Activated T-helper 1 cell treated with anti-CD3 and anti-CD28 coated beads, Interleukin-2, amount 50 U/mL, for 16 hours (primary cell): Measurements from ENCODE around the gene DEFB110.

Source experiments
- DNase-seq, 2 donors: peaks; one replicate each; pipeline ENCODE4 v3.0.0-alpha.2; 2020; ENCODE audit warnings: low read depth in 1 of 2, low spot score in 1 of 2

DEFB110 gene

DNA sequence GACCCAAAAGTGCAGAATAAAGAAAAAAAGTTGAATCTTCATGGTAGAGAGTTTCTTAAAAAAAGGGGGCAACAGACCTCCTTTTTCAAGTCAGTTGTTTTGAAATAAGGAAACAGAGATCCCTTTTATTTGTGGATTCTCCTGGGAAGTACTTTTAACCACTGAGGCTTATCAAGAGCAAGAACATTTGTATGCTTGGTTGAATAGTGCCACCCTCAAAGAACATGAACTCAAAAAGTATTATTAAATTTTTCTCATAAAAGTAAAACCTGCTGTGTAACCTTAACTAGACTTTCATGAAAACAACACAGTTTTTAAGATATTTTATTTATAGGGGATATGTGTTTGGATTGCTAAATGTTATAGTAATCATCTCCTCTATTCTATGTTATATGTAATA lies at the start of gene DEFB110:
Gene DEFB110 (minus strand): TSS at position 101 of the 400 bp plus-strand sequence. CDS start 59 bp downstream, at position 42.
- DNase-seq, result no peak

DNA sequence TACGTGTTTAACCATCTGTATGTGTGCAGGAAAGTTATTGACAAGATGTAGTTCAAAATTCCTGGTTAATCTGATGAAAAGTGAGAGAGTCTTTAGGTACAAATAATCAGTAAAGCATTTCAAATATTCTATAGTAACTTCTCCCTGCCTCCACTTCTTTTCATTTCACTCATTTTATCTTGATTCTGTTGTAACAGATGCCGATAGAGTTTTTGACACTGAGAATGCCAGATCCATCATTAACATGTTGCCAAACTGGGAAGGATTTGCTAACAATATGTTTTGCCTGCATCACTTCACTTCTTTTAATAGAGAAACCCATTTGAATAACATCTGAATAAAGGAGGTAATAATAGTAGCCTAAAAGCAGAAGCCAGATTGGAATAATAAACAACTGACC lies 48.3 kb upstream of the DEFB110 start:
- no peak for DNase-seq

DNA sequence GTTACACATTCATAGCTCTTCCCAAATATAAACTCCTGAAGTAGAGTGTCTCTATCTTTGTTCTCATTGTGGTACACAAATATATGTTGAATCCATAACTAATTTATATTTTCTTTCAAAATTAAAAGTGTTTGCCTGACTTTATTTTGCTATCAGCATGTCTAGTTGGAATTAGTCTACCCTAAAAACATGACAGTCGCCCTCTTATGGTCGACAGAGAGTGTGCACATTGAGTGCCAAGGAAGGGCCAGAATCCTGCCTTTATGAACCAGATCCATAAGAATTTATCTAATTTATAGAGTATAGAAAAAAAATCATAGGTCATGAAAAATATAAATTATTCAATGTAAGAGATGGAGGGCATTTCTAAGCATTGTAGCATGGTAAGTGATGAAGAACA lies 40.3 kb upstream of the DEFB110 start:
- DNase-seq, result no peak

DNA sequence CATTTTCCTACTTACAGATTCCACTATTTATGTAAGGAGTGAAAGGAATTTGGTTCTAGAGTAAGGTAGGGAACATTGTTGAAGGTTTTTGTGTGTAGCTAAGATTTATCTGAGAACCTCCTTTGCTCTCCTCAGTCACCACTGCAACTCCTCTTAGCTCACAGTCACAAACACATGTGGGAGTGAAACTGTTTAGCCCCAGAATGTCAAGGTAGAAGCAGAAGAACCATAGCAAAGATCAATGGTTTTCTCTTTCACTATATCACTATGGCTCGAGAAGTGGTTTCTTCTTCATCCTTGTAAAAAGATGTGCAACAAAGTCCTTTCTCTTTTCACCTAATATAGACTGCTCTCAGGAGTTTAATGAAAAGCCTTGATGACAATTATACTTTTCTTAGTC lies 34.4 kb upstream of the DEFB110 start:
- DNase-seq, result no peak

DNA sequence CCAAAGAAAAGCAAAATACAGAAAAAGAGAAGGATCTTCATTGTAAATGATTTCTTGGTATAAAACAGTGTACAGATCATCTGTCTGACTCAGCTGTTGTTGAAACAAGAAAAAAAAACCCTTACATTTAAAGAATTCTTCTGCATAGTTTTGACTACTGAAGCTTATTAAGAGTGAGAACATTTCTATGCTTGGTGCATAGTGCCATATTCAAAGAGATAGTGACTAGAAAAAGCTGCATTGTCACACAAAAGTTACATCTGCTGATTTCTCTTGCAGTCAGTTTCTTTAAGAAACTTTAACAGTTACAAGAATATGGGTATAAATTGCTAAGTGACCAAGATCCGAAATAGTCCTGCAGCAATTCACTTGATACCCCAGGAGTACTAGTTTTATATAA lies 28.0 kb upstream of the DEFB110 start, which contains the start of gene DEFB112:
Gene DEFB112 (minus strand): TSS at position 101 of the 400 bp plus-strand sequence. CDS start 60 bp downstream, at position 41.
- DNase-seq, result no peak

DNA sequence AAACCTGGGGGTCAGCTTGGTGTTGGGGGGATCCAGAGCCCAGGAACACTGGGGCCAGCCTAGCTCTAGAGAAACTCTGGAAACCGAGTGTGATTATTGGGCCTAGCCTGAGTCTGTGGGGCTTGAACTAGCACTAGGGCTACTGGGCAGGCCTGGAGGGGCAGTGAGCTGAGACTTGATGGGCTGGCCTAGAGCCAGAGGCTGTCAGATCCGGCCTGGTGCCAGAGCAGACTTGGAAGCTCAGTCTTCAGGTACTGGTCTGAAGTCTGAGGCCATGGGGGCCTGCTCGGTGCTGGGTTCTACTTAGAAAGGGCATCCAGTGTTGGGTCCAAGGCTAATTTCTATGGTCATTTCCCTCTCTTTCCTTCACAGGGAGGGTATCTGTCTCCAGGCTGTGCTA lies 25.2 kb upstream of the DEFB110 start:
- DNase-seq, result no peak

DNA sequence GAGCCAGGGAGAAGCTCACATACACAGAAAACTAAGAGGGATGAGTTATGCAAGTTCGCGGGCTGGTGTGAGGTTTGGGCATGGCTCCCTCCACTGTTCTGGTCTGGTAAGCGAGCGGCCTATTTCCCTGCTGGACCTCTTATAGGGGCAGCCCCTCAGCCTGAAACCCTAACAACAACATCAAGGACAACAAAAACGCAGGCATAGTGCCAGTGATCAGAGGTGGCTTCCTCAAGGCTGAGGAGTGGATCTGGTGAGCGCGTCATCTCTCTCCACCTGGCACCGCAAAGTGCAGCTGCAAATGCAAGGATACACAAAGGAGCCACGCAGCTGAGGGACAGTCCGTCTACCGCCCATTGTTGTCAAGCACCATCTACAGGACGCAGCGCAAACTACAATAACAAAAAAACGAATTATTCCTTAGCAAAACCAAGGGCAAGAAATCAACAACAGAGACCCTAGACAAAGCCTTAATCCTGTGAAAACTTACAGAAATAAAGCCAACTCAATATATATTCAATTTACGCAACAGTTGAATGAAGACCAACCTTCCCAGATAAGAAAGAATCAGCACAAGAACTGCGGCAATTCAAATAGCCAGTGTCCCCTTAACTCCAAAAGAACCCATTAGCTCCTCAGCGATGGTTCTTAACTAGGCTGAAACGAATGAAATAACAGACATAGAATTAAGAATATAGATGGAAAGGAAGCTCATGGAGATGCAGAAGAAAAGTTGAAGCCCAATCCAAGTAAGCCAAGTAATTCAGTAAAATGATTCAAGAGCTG lies 9.2 kb upstream of the DEFB110 start:
- no peak for DNase-seq

DNA sequence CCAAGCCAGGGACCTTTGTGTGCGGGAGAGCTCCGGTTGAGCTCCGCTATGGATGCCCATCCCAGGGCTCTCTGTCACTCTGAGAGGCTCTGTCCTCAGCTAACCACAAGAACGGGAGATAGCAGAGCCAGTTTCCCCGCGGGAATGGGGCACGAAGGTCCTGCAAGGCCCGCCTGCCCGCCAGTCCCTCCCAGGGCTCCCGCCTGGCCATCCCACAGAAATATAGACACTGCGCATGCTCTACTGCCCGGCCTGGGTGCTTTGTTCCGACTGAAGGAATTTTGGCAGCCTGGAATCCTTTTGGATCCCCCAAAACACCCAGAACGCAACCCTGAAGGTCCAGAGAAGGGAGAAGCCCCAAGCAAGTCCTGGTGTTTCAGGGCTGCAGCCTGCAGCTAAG lies 8.6 kb upstream of the DEFB110 start:
- DNase-seq, result no peak

DNA sequence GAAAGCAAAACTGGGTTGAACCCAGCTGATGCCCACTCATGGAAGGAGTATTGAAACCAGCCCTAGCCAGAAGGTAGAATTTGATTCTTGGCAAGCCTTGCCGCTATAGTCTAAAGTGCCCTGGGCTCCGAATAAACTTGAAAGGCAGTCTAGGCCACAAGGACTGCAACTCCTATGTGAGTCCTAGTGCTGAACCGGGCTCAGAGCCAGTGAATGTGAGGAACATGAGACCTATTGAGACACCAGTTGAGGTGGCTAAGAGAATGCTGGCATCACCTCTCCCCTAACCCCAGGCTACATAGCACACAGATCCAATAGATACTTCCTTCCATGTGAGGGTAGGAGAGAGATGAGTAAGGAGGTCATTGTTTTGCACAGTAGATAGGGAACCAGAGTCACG lies 3.5 kb upstream of the DEFB110 start:
- no peak for DNase-seq

DNA sequence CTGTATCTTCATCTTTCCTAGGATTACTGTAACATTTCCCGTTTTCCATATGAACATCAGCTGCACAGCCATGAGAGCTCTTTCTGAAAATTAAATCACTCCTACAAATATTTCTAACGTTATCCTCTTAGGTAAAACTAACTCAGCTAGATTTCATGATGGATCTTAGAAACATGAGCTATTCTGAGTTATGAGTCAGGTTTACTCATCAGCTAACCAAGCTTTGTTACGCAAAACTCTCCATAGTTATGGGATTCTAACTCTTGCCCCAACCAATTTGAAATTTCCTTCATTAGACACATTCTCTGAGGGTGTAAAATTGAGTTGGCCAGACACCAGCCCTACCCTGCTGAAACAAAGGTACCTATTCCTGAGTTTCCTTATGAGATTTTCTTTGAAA lies 14.0 kb downstream of the DEFB110 start:
- no peak for DNase-seq

DNA sequence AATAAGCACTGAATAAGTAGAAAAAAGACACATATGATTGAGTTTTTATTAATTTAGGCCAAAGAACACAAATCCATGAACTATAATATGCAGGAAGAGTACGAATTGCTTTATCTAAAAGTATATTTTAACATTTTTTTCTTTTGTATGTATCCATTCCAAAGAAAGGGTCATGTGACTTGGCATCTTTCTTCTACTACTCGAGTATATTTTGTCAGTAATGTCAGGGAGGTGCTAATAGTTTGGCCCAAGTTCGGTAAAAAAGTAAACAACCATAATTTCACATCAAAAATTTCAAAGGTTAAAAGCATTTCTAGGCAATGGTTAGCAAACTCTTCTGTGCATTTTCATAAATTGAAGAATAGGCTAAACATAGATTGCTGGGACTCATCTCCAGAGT lies 18.7 kb downstream of the DEFB110 start:
- no peak for DNase-seq

DNA sequence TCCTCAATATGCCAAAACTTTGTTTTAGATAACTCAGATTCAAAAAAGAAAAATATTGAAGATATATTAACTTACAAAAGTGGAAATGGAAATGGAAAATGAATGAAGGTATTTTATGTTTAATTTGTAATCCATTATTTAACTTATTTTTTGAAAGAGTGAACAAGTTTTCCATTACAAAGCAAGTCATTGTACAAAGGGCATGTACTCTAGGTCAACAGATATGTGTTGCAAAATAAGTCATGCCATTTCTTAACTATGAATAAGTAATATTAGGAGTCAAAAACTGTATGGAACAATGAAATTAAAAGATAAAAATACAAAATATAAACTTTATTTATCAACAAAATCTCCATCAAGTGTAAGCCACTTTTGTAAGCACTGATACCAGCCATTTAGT lies 26.5 kb downstream of the DEFB110 start:
- DNase-seq, result no peak

DNA sequence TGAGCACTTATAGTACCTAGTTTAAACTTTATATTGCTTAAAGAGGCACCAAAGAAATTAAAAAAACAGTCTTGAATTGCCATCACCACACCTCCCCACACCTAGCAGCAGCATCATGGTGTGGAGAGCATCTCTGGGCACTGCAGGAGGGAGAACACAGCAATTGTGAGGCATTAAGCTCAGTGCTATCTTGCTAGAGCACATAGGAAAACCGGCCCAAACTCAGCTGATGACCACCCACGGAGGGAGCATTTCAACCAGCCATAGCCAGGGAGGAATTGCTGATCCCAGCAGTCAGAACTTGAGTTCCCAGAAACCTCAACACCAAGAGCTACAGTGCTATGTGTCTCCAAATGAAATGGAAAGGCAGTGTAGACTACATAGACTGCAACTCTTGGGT lies 32.9 kb downstream of the DEFB110 start:
- DNase-seq, result no peak

DNA sequence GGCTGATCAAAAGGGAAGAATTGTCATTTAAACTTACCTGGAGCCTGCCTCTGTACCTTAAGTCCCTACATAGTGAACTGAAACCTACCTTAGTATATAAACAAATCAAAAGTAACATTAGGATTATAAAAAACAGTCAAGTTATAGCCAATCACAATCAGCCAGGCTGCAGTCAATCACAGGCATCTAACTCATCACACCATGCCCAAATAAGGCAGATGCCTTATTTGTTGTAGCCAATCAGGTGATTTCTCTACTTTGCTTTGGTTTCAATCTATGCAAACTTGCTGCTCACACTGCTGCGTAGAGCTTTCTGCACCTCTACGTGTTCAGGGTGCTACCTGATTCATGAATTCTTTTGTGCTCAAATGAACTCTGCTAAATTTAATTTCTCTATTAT lies 34.0 kb downstream of the DEFB110 start:
- no peak for DNase-seq

DNA sequence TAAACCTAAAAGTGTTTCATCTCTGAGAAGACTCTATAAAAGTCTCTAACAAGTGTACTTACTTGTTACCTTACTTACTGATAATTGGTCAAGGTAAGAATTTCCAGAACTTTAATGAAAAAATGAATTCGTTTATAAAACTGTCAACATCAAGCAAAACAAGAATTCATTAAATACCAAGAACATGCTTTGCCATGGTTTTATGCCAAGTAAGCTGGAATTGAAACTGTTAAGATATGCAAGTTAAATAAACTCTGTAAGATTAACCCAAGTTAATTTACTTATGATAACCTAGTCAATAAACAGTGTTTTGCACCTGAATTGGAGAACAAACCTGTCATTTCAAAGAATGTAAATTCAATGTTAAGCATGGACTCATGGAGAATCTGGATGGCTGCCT lies 35.2 kb downstream of the DEFB110 start:
- DNase-seq, result no peak

DNA sequence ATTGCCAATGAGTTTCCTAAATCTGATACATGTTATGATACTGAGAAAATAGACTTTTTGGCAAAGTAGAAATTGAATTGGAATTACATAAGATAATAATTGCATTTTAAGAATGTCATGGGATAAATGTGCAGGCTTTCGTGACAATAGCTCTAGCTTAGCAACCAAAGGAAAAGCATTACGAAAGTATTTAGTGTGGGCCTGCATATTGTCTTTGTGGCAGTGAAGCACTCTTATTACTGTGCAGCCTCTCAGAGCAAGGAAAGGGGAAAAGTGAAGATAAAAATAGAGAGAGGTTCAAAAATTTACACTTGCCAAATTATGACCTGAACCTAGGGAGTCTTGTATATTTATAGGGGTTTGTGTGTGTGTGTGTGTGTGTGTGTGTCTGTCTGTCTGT lies 39.7 kb downstream of the DEFB110 start:
- no peak for DNase-seq

DNA sequence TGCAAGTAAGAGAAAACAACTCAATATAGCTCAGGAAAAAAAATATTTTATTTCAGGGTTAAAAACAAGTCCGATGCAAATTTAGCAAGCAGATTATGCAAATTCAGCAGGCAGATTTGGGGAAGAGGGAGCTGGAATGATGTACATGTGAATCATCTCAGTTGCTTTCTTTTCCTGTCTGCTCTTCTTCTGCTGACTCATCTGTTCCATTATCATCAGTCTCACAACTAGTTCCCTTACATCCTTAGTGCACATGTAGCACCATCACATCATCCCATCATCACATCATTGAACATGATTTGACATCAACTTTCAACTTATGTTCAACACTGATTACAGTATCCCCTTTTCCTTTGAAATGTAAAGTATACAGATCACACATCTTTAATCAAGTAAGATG lies 40.9 kb downstream of the DEFB110 start:
- no peak for DNase-seq

DNA sequence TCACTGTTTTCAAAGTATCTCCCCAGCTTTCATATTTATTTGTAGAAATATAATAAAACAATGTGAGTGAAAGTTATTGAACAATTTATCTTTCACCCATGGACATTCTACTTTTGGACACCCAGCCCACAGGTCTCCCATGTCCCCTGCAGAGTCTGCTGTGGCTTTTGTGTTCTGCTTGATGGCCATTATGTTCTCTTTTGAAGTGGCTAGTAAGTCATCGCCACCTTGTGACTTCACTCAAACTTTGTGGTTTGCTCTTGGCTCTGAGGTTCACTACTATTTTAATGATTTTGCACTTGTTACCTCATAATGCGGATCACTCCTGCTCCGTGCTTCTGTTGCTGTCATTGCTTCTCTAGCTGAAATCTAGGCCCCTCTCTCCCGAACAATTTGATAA lies 42.2 kb downstream of the DEFB110 start:
- no peak for DNase-seq

DNA sequence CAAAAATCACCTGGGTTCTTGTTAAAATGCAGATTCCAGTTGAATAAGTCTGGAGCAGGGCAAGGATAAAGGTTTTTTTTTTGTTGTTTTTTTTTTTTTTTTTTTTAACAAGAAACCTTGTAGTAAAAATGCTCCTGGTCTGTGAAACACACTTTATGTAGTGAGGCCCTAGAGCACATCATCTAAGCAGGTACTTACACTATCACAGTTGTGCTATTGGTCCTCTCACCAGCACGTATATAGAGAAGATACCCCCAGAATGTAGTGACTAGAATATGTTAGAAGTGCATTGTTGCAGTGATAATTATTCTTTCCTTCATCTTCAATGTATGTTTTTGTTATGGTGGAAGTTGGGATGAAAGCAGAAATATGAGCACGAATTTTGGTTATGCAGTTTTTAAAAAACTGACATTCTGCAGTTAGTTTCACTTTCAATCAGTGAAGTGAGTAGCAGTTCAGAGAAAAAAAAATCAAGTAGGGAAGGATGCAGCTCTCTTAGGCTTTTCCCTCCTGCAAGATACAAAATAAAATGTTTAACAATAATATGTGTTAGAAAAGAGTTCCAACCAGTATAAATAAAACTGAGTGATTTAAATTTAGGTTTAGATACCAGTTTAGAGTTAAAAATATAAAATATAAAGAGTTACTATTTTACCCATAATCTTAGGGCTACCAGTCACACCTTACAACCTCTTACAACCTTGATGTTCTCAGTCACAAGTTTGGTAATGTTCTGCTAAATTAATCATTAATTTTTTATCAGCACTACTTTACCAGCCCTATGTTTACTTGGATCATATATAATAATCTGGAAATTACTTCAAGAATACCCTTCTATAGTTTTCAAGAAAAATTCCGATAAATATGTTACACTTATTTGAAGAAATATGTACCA lies 43.2 kb downstream of the DEFB110 start:
- no peak for DNase-seq

DNA sequence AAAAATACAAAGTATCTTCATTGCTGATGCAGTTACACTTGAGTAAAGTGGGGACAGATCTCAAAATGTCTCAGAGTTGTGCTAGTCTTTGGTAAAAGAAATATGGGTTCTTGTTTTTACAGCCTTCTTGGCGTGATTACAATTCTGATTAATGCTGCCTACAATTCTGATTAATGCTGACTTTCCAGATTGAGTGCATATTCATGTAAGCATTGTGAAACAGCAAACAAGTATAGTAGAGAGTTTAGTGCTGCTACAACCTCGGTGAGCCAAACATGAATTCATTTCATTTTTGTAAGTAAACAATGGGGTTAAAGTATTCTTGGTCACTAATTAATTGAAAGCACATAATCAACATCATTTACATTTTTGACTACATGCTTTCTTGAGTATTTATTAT lies 52.2 kb downstream of the DEFB110 start, which contains the start of gene DEFB113:
Gene DEFB113 (minus strand): TSS at position 21 of the 400 bp plus-strand sequence. CDS start 0 bp downstream, at position 21.
- no peak for DNase-seq
